ENCODE results near the gene GPR176.
A peak's percentile ranks its signal among the peaks of the same experiment; 100 is the strongest.

DNA sequence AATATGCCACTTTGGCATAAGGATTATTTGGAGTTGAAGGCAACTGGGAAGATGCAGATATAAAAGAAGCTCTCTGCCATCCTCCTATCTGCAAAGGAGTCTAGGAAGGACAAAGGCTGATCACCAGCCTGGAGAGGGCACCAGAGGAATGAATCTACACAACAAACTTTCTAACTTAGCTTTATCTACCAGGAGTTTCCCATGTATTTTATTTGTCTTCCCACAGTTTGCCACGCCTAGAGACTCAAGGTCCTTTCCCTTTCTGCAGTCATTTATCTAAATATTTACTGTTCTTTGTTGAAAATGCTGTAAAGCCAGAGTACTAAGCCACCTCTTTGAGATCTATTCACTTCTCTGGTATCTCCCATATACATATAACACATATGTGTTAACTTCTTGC is 32.2 kb downstream of the GPR176 start:
- TF ChIP-seq, protein P1, sequence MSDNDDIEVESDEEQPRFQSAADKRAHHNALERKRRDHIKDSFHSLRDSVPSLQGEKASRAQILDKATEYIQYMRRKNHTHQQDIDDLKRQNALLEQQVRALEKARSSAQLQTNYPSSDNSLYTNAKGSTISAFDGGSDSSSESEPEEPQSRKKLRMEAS (IDR thresholded peaks at IDR 0.05) = no peak
- TF ChIP-seq, protein P2, sequence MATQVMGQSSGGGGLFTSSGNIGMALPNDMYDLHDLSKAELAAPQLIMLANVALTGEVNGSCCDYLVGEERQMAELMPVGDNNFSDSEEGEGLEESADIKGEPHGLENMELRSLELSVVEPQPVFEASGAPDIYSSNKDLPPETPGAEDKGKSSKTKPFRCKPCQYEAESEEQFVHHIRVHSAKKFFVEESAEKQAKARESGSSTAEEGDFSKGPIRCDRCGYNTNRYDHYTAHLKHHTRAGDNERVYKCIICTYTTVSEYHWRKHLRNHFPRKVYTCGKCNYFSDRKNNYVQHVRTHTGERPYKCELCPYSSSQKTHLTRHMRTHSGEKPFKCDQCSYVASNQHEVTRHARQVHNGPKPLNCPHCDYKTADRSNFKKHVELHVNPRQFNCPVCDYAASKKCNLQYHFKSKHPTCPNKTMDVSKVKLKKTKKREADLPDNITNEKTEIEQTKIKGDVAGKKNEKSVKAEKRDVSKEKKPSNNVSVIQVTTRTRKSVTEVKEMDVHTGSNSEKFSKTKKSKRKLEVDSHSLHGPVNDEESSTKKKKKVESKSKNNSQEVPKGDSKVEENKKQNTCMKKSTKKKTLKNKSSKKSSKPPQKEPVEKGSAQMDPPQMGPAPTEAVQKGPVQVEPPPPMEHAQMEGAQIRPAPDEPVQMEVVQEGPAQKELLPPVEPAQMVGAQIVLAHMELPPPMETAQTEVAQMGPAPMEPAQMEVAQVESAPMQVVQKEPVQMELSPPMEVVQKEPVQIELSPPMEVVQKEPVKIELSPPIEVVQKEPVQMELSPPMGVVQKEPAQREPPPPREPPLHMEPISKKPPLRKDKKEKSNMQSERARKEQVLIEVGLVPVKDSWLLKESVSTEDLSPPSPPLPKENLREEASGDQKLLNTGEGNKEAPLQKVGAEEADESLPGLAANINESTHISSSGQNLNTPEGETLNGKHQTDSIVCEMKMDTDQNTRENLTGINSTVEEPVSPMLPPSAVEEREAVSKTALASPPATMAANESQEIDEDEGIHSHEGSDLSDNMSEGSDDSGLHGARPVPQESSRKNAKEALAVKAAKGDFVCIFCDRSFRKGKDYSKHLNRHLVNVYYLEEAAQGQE (IDR thresholded peaks at IDR 0.05; ENCODE audit: low read depth) = no peak
- no peak for TF ChIP-seq NFIC (IDR thresholded peaks at IDR 0.05)
- peak; percentile 43 for TF ChIP-seq RAD21 (IDR thresholded peaks at IDR 0.05; ENCODE audit: low read depth)
- TF ChIP-seq TCF12 (IDR thresholded peaks at IDR 0.05; ENCODE audit: low read depth) = no peak
- TF ChIP-seq, protein P3, sequence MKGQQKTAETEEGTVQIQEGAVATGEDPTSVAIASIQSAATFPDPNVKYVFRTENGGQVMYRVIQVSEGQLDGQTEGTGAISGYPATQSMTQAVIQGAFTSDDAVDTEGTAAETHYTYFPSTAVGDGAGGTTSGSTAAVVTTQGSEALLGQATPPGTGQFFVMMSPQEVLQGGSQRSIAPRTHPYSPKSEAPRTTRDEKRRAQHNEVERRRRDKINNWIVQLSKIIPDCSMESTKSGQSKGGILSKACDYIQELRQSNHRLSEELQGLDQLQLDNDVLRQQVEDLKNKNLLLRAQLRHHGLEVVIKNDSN (IDR thresholded peaks at IDR 0.05) = no peak
- TF ChIP-seq ZBTB7A (IDR thresholded peaks at IDR 0.05; ENCODE audit: low read depth) = no peak
- TF ChIP-seq YY1 (IDR thresholded peaks at IDR 0.05; ENCODE audit: low read depth) = no peak

Measured in Ishikawa (cell line).